ENCODE measurements around the gene TMEM131. TPM values are rescaled to one million over a fixed set of nuclear protein-coding genes. Genes with fewer than 3 reads are reported as not detected.
"Not testable (repeated sequence)": the region's sequence is repeated elsewhere in the genome, so short reads cannot be mapped to it uniquely, and the experiment has no call there.

Gene TMEM131
- total RNA-seq, 4 donors from 2014 or later = 24.1 to 44.6 (median 34.4) TPM

DNA sequence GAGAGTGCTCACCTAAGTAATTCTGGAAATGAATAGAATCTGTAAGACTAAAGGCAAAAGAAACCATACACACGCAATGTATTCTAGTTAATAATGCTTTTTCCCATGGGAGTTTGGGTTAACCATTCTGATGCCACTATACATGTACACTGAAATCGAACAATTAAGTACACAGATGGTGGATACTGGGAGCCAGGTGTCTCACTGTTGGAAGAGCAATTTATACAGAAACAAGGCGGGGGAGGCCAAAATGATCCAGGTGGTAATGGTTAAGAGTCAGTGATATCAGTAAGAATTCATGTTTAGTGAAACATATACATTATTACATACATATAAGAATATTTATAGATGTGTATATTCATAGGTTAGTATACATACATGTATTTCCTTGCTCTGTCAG, 67.2 kb downstream of the TMEM131 start:
- no peak for ATAC-seq (ENCODE audit: low FRiP score)
- no peak for DNase-seq (ENCODE audit: low spot score)
- TF ChIP-seq, protein P1, sequence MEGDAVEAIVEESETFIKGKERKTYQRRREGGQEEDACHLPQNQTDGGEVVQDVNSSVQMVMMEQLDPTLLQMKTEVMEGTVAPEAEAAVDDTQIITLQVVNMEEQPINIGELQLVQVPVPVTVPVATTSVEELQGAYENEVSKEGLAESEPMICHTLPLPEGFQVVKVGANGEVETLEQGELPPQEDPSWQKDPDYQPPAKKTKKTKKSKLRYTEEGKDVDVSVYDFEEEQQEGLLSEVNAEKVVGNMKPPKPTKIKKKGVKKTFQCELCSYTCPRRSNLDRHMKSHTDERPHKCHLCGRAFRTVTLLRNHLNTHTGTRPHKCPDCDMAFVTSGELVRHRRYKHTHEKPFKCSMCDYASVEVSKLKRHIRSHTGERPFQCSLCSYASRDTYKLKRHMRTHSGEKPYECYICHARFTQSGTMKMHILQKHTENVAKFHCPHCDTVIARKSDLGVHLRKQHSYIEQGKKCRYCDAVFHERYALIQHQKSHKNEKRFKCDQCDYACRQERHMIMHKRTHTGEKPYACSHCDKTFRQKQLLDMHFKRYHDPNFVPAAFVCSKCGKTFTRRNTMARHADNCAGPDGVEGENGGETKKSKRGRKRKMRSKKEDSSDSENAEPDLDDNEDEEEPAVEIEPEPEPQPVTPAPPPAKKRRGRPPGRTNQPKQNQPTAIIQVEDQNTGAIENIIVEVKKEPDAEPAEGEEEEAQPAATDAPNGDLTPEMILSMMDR (IDR thresholded peaks at IDR 0.05) = no peak

DNA sequence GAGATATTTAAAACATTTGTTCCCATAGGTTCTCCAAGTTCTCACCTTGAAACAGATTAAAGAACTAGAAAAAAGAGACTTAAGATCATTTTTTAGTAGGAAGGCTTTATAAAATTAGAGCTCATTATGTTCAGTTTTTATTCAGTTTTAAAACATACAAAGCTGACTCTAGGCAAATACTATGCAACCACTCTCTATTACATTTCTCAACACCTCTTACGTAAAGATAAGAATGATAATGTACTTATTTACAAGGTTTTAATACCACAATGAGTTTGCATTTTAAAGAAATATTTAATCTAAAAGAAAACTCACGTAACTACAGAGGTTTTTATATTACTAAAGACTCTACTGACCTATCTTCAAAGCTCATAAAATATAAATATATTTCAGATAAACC, 68.8 kb downstream of the TMEM131 start:
- TF ChIP-seq, protein P1 (IDR thresholded peaks at IDR 0.05) = no peak
- no peak for ATAC-seq (ENCODE audit: low FRiP score)
- DNase-seq (ENCODE audit: low spot score) = no peak

DNA sequence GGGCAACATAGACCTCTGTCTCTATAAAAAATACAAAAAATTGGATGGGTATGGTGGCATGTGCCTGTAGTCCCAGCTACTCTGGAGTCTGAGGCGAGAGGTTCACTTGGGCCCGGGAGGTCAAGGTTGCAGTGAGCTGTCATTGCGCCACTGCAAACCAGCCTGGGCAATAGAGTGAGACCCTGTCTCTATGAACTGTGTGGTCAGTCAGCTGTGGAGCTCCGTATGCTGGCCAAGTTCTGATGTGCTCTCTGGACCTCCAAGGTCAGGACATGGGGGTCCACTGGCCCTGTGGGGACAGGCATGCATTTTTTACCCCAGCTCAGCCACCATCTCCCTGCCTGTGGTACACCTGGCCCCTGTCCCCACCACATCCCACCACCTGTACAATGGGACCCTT, 71.6 kb downstream of the TMEM131 start:
- ATAC-seq (ENCODE audit: low FRiP score) (no peak), DNase-seq (ENCODE audit: low spot score) (no peak)
- TF ChIP-seq, protein P1 (IDR thresholded peaks at IDR 0.05) = no peak

DNA sequence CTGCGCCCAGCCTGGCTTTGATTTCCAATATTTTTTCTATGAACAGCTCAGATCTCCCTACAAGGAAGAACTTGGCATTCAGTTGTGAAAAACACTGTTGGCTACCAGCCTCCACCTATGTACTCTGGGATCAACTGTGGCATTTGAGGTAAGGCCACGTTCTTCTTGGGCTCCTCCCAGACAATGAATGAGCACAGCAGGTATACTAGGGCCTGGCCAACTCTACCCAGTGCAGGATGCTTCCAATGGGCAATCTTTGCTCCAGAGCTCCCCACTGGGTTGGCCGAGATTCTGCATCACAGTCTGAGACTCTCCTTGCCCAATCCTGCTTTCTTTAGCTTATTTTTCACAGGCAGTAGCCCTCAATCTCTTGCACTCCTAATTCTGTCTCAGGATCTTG, 75.9 kb downstream of the TMEM131 start:
- ATAC-seq (ENCODE audit: low FRiP score) (no peak), DNase-seq (ENCODE audit: low spot score) (no peak)
- TF ChIP-seq, protein P1 (IDR thresholded peaks at IDR 0.05) = no peak

DNA sequence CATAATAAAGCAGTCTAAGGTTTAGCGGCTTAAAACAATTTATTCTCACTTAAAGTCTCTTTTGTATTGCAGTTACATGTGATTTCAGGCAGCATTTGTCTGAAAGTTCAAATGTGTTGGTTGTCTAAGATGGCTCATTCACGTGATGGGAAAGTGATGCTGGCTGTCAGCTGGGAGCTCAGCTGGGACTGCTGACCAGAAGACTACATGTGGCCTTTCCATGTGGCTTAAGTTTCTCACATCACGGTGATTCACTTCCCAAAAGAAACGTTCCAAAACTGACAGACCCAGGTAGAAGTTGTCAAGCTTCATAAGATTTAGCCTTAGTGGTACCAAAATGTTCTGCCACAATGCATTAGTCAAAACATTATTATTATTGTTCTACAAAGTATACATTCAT, 76.9 kb downstream of the TMEM131 start:
- ATAC-seq (ENCODE audit: low FRiP score) = no peak

DNA sequence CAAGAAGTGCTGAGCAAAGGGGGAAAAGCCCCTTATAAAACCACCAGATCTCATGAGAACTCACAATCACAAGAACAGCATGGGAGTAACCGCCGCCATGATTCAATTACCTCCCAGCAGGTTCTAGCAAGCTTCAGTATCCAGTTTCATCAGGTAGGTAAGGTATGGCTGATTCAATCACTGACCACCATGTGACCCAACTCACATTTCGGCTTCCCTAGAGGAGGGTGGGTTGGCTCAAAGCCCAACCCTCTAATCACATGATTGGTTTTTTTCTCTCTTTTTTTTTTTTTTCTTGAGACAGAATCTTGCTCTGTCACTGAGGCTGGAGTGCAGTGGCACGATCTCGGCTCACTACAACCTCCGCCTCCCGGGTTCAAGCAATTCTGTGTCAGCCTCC, 78.1 kb downstream of the TMEM131 start:
- ATAC-seq (ENCODE audit: low FRiP score); DNase-seq (ENCODE audit: low spot score): not testable (repeated sequence)

More for the DNA sequence above, 76.9 kb downstream of the TMEM131 start:
- TF ChIP-seq, protein P1 (IDR thresholded peaks at IDR 0.05) = no peak
- DNase-seq (ENCODE audit: low spot score) = no peak

DNA sequence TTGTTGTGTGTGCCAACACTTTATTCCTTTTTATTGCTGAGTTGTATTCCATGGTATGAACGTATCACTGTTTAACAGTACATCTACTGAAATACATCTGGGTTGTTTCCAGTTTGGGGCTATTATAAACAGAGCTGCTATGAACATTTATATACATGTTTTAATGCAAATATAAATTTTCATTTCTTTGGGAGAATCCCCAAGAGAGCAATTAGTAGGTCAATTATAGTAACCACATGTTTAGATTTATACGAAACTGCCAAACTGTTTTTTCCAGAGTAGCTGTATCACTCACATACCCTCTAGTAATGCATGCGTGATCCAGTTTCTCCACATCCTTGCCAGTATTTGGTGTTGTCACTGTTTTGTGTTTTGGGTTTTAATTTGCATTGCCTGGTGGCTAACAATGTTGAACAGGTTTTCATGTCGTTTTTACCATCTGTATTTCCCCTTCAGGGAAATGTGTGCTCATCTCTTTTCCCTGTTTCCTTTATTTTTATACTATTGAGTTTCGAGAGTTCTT, 81.0 kb downstream of the TMEM131 start:
- ATAC-seq (ENCODE audit: low FRiP score) (no peak), DNase-seq (ENCODE audit: low spot score) (no peak)
- TF ChIP-seq, protein P1 (IDR thresholded peaks at IDR 0.05) = no peak

DNA sequence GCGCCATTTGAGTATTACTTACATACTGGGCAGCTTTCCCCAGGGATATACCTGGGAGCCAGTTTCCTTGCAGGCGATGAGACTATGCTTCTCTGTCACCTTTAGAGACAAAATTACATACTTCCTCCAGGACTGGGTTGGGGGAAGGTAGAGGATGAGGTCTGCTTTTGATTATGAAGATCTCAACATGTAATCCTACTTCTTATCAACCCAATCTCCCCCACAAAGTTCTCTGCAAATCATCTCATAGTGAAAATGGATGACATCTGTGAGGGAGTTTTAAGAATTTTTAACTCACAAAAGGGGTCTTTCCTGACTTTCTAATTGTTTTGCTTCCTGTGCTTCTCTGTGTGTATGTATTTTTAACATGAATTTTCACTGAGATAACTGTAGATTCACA, 81.9 kb downstream of the TMEM131 start:
- DNase-seq (ENCODE audit: low spot score) (no peak), ATAC-seq (ENCODE audit: low FRiP score) (no peak)
- TF ChIP-seq, protein P1 (IDR thresholded peaks at IDR 0.05) = no peak

All from omental fat pad (tissue), 4 donors.